ENCODE results near the gene ABLIM2.

- no peak for TF ChIP-seq CTCF (conservative IDR thresholded peaks at IDR 0.05; ENCODE audit: low read depth, low read length)
- TF ChIP-seq POLR2A (IDR thresholded peaks at IDR 0.05; ENCODE audit: low read depth, low read length): no peak
- TF ChIP-seq CEBPB (IDR thresholded peaks at IDR 0.05; ENCODE audit: low read depth, low read length): no peak
- no peak for TF ChIP-seq MAZ (IDR thresholded peaks at IDR 0.05; ENCODE audit: borderline replicate concordance, low read depth, low read length)
- no peak for TF ChIP-seq USF2 (IDR thresholded peaks at IDR 0.05; ENCODE audit: low read depth, low read length)
- no peak for TF ChIP-seq SMC3 (IDR thresholded peaks at IDR 0.05; ENCODE audit: low read depth, low read length)
- TF ChIP-seq RCOR1 (IDR thresholded peaks at IDR 0.05; ENCODE audit: insufficient replicate concordance, low read length): no peak
- no peak for TF ChIP-seq ELK1 (IDR thresholded peaks at IDR 0.05; ENCODE audit: borderline replicate concordance, low read depth, low read length)
- no peak for TF ChIP-seq RFX5 (IDR thresholded peaks at IDR 0.05; ENCODE audit: low read depth, low read length)
- TF ChIP-seq BHLHE40 (IDR thresholded peaks at IDR 0.05; ENCODE audit: low read depth, low read length): no peak
- no peak for TF ChIP-seq MAFK (IDR thresholded peaks at IDR 0.05; ENCODE audit: low read depth, low read length)
These were observed 176.7 kb downstream of the ABLIM2 start for GRCh38 chr4:7981738-7982394.
